Esophagus muscularis mucosa (tissue), 4 donors: ENCODE data around the gene NTSR1.

ENCODE experiments used
- EP300 ChIP-seq: sonication (generic); formaldehyde crosslinking; IDR thresholded peaks from one replicate; pipeline ENCODE4 v1.6.1; 2017; ENCODE audit warnings: antibody characterized with exemption
- POLR2AphosphoS5 ChIP-seq, 2 donors: sonication (generic); formaldehyde crosslinking; IDR thresholded peaks; one replicate each; pipeline ENCODE4 v1.6.1; 2017; ENCODE audit warnings: antibody characterized with exemption in 2 of 2
- TF ChIP-seq, protein P1 (sequence below), 3 experiments: fragments of 200-600 bp in 2 of 3; fragments of 450-650 bp in 1 of 3; sonication (generic) in 2 of 3; IDR thresholded peaks; one replicate each; pipeline ENCODE4 v1.5.1; 2017 to 2019; ENCODE audit warnings: antibody characterized with exemption in 3 of 3, mild to moderate bottlenecking in 2 of 3, moderate library complexity in 1 of 3

DNA sequence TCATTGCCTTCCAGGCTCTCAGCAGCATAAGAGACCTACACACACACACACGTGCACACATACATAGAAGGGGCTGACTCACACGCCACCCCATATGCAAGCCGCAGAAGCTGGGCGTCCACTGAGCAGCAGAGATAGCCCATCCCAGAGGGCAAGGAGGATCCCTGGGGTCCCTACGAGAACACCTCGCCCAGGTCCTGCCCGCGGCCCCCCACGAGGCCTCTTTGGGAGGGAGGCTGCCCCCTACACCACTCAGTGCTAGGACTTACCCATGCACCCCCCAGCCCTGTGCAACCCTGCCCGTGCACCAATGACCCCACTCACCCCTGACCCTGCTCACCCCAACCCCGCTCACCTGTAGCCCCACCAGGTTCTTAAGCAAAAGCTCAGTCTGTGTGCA lies 20.6 kb upstream of the NTSR1 start:
- TF ChIP-seq POLR2AphosphoS5 (IDR thresholded peaks at IDR 0.05): no peak
- TF ChIP-seq EP300: no peak
- TF ChIP-seq, protein P1, sequence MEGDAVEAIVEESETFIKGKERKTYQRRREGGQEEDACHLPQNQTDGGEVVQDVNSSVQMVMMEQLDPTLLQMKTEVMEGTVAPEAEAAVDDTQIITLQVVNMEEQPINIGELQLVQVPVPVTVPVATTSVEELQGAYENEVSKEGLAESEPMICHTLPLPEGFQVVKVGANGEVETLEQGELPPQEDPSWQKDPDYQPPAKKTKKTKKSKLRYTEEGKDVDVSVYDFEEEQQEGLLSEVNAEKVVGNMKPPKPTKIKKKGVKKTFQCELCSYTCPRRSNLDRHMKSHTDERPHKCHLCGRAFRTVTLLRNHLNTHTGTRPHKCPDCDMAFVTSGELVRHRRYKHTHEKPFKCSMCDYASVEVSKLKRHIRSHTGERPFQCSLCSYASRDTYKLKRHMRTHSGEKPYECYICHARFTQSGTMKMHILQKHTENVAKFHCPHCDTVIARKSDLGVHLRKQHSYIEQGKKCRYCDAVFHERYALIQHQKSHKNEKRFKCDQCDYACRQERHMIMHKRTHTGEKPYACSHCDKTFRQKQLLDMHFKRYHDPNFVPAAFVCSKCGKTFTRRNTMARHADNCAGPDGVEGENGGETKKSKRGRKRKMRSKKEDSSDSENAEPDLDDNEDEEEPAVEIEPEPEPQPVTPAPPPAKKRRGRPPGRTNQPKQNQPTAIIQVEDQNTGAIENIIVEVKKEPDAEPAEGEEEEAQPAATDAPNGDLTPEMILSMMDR (IDR thresholded peaks at IDR 0.05): no peak
